ENCODE measurements around the gene PIERCE2. TPM values are rescaled to one million over a fixed set of nuclear protein-coding genes. Genes with fewer than 3 reads are reported as not detected.

Gene PIERCE2
- total RNA-seq, 1 experiment from 2014 or later: 2.1 TPM

- Histone ChIP-seq H2AFZ (no peak overlapping the region), H3K9me3 (ENCODE audit: insufficient read depth, low read depth) (no peaks in the 10 kb centered on the region), H3K79me2 (ENCODE audit: low read depth) (no peaks in the 10 kb centered on the region), H3K36me3 (ENCODE audit: low read depth) (no peaks in the 10 kb centered on the region), H3F3A (ENCODE audit: insufficient read depth, low read depth) (no peaks in the 10 kb centered on the region; the same call in 1 of the 2 replicates), H3K4me2 (no peak overlapping the region), H3K27me3 (ENCODE audit: insufficient read depth, low read depth) (no peaks in the 10 kb centered on the region), H3K4me1 (replicated peaks; ENCODE audit: insufficient read depth) (peaks cover 18% of the 10 kb centered on the region), H3K27ac (no peak overlapping the region), H3K9me2 (ENCODE audit: insufficient read depth) (no peaks in the 10 kb centered on the region), H4K20me1 (ENCODE audit: insufficient read depth) (no peaks in the 10 kb centered on the region), H3K4me3 (no peak overlapping the region)
- POLR2A ChIA-PET (ENCODE audit: unreplicated experiment): no interaction called here
- no peak for DNase-seq
- no TSS peak for BruUV-seq (replicated peaks)
- CTCF ChIA-PET: no interaction called here
- TF ChIP-seq EZH2 (IDR thresholded peaks at IDR 0.05; ENCODE audit: low read depth): no peak
- intact Hi-C loops (cut with micrococcal nuclease; ENCODE audit: unreplicated experiment): no loop called here
These were observed 45.7 kb upstream of the PIERCE2 start for GRCh38 chr15:55362641-55363040.

GRCh38 chr15:55366981-55367380, 41.3 kb upstream of the PIERCE2 start:
- H3K36me3 ChIP-seq (ENCODE audit: low read depth): no peaks in the 10 kb centered on the region; the same call in 1 of the 2 replicates
- CTCF ChIA-PET: no interaction called here
- no peaks in the 10 kb centered on the region for H3K27me3 ChIP-seq (ENCODE audit: insufficient read depth, low read depth)
- H3K9me3 ChIP-seq (ENCODE audit: insufficient read depth, low read depth): no peaks in the 10 kb centered on the region
- no peaks in the 10 kb centered on the region for H3F3A ChIP-seq (ENCODE audit: insufficient read depth, low read depth)
- POLR2A ChIA-PET (ENCODE audit: unreplicated experiment): no interaction called here
- H3K4me2 ChIP-seq: no peak overlapping the region
- TF ChIP-seq CTCF (conservative IDR thresholded peaks at IDR 0.05) (no peak), EZH2 (IDR thresholded peaks at IDR 0.05; ENCODE audit: low read depth) (no peak)
- intact Hi-C loops (cut with micrococcal nuclease; ENCODE audit: unreplicated experiment): no loop called here
- no peaks in the 10 kb centered on the region for H3K79me2 ChIP-seq (ENCODE audit: low read depth)
- no peak overlapping the region for H3K4me3 ChIP-seq
- no peaks in the 10 kb centered on the region for H3K9me2 ChIP-seq (ENCODE audit: insufficient read depth)
- no peak overlapping the region for H3K27ac ChIP-seq
- no peak for DNase-seq
- no TSS peak for BruUV-seq (replicated peaks)
- no peaks in the 10 kb centered on the region for H3K4me1 ChIP-seq (replicated peaks; ENCODE audit: insufficient read depth)
- no peaks in the 10 kb centered on the region for H4K20me1 ChIP-seq (ENCODE audit: insufficient read depth)
- no peak overlapping the region for H2AFZ ChIP-seq

DNA sequence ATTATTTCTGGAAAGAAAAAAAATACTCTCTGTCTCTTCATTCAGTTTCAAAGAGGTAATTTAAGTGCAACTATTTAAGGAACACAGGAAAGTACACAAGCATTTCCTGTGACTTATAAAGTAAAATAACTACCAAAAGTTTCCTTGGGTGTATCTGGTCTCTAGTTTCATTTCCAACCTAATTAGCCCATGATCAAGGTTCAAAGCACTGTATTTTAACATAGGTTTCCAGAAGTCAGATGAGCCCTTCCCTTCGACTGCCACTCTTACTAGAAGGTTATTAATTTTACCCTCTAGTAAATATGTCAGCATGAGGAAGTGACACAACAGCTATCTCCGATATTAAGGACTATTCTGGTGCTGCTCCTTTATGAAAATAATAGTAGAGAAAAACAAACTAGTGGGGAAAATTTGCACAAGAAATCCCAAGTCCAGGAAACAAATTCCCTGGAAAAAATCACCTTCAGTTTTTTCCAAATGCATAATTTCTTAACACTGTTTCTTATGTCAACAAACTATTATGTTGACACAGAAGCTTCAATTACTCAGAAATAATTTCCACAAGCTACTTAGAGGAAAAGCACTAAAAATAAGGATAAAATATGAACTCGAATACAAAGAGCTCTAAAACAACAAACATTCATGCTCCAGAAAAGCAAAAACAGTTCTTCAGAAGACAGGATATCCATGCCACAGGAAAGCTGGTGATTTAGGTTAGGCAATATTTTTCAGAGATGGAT, 35.4 kb upstream of the PIERCE2 start:
- no peak for DNase-seq
- Histone ChIP-seq H3K4me1 (replicated peaks; ENCODE audit: insufficient read depth) (no peaks in the 10 kb centered on the region), H4K20me1 (ENCODE audit: insufficient read depth) (no peaks in the 10 kb centered on the region), H2AFZ (no peak overlapping the region), H3K4me2 (no peak overlapping the region), H3K27ac (no peak overlapping the region), H3K79me2 (ENCODE audit: low read depth) (no peaks in the 10 kb centered on the region), H3F3A (ENCODE audit: insufficient read depth, low read depth) (no peaks in the 10 kb centered on the region), H3K4me3 (no peak overlapping the region), H3K9me3 (ENCODE audit: insufficient read depth, low read depth) (no peaks in the 10 kb centered on the region), H3K27me3 (ENCODE audit: insufficient read depth, low read depth) (no peaks in the 10 kb centered on the region), H3K9me2 (ENCODE audit: insufficient read depth) (no peaks in the 10 kb centered on the region), H3K36me3 (ENCODE audit: low read depth) (no peaks in the 10 kb centered on the region; the same call in 1 of the 2 replicates)
- BruUV-seq (replicated peaks): no TSS peak
- intact Hi-C loops (cut with micrococcal nuclease; ENCODE audit: unreplicated experiment): no loop called here
- TF ChIP-seq EZH2 (IDR thresholded peaks at IDR 0.05; ENCODE audit: low read depth): no peak
- TF ChIP-seq CTCF (conservative IDR thresholded peaks at IDR 0.05): no peak
- POLR2A ChIA-PET (ENCODE audit: unreplicated experiment): interaction anchor here (0.7 kb wide), 1 partner anchor 10 kb away, joined by 9 read pairs; no protein-coding TSS in a partner anchor
- CTCF ChIA-PET: no interaction called here

- Histone ChIP-seq H3K79me2 (ENCODE audit: low read depth) (no peaks in the 10 kb centered on the region), H3K27me3 (ENCODE audit: insufficient read depth, low read depth) (no peaks in the 10 kb centered on the region), H3K27ac (no peak overlapping the region), H3K4me2 (no peak overlapping the region), H3K4me3 (no peak overlapping the region), H3K9me3 (ENCODE audit: insufficient read depth, low read depth) (no peaks in the 10 kb centered on the region), H3K36me3 (ENCODE audit: low read depth) (no peaks in the 10 kb centered on the region), H2AFZ (no peak overlapping the region), H4K20me1 (ENCODE audit: insufficient read depth) (no peaks in the 10 kb centered on the region), H3K4me1 (replicated peaks; ENCODE audit: insufficient read depth) (no peaks in the 10 kb centered on the region), H3K9me2 (ENCODE audit: insufficient read depth) (no peaks in the 10 kb centered on the region), H3F3A (ENCODE audit: insufficient read depth, low read depth) (no peaks in the 10 kb centered on the region)
- CTCF ChIA-PET: no interaction called here
- POLR2A ChIA-PET (ENCODE audit: unreplicated experiment): no interaction called here
- TF ChIP-seq EZH2 (IDR thresholded peaks at IDR 0.05; ENCODE audit: low read depth) (no peak), CTCF (conservative IDR thresholded peaks at IDR 0.05) (no peak)
- BruUV-seq (replicated peaks): no TSS peak
- intact Hi-C loops (cut with micrococcal nuclease; ENCODE audit: unreplicated experiment): no loop called here
- DNase-seq: no peak
These were observed 29.2 kb upstream of the PIERCE2 start for GRCh38 chr15:55379095-55379494.

All from PC-9 (cell line).